ENCODE data around the gene GANAB.
"Not testable (repeated sequence)": the region's sequence is repeated elsewhere in the genome, so short reads cannot be mapped to it uniquely, and the experiment has no call there.

GANAB gene

GRCh38 chr11:62666259-62666926 is 20.0 kb upstream of the GANAB start:
- DNase-seq: no peak

GRCh38 chr11:62665599-62666258 is 19.3 kb upstream of the GANAB start:
- DNase-seq: peak; percentile 51 to 65

- DNase-seq: peak; percentile 95 to 96
These were observed 18.7 kb upstream of the GANAB start, which contains the start of the genes C11orf98 and CSKMT for GRCh38 chr11:62665075-62665598. TSS of gene C11orf98 (minus strand) at chr11:62665210. CDS start at chr11:62665169, 41 bp downstream. TSS of gene CSKMT (plus strand) at chr11:62665312. CDS start at chr11:62665880, 568 bp downstream.

DNA sequence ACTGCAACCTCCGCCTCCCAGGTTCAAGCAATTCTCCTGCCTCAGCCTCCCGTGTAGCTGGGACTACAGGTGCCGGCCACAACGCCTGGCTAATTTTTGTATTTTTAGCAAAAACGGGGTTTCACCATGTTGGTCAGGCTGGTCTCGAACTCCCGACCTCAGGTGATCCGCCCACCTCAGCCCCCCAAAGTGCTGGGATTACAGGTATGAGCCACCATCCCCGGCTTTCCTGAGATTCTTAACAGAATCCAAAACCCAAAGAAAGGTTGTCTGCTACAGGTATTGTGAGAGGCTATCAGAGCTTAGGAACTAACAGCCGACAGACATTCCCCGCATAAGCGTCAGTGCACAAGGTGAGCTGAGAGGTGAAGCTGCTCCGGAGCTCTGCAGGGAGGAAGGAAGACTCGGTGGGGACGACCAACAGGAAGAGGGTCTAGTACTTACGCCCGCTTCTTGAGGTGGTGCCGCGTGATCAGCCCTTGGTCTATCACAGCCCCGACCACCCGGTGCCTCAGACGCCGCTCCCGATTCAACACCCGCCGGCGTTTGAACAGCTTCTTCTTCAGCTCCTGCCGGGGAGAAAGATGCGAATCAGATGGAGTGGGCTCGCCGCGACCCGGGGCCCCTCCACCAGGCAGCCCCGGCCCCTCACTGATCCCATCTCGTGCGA is 18.1 kb upstream of the GANAB start:
- DNase-seq: no peak

DNA sequence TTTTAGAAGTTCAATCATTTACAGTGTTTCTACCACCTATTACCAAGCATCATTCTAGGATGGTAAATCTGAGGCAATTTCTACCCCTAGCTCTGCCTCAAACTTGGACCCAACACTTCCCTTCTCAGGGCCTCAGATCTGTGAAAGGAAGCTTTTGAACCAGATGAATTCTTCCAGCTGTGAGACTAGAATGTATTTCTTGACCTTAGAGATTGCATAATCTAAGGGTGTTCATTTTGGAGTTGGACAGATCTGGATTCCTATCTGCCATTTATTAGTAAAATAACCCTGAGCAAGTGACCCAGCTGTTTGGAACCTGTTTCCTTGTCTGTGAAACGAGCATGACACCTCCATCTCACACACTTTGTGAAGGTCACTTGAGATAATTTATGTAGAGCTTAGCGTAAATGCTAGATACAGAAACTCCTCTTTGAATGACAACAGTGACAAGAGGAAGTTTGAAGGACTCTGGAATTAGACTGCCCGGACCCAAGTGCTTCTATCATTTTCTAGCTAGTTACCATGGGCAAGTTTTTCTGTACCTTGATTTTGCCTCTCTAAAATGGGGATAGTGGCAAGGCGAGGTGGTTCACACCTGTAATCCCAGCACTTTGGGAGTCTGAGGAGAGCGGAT is 10.5 kb upstream of the GANAB start:
- no peak for DNase-seq

GRCh38 chr11:62654297-62654696 is 7.9 kb upstream of the GANAB start:
- DNase-seq: no peak

- DNase-seq: no peak
These were observed 6.0 kb upstream of the GANAB start for GRCh38 chr11:62652161-62653006.

GRCh38 chr11:62650283-62650682 is 3.9 kb upstream of the GANAB start:
- DNase-seq: not testable (repeated sequence)

- no peak for DNase-seq
These were observed 3.1 kb upstream of the GANAB start for GRCh38 chr11:62649486-62649885.

GRCh38 chr11:62648967-62649364 is 2.6 kb upstream of the GANAB start:
- DNase-seq: no peak

DNA sequence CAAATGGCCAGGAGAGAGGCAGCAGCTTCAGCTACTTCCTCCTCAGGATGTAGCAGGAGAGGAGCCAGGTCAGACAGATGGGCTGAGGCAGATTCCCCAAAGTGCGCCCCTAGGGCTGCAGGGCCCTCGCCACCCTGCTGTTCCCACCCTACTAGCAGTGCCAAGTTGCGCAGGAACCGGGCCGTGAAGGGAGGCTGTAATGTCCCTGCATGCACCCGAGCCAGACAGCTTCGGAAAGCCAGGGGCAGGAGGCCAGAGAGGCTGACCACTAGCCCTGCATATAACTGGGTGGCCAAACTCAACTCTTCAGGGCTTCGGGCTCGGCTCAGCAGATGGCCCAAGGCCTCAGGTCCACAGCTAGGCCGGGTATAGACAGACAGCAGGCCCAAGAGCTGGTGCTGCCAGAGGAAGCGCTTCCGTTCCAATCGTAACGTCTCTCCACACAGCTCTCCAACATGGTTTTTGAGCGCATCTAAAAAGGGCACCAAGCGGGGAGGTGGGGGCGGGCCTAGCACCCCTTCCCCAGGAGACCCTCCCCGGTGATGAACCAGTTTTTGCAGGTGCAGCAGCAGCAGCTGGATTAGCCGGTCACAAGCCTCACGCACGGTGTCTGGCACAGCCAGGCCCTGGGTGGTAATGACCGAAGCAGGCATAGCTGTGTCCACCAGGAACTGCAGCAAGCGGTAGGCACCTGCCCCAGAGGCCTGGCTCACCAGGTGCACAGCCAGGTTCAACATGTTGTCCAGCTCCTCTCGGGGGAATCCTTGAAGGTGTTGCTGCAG is 2.0 kb upstream of the GANAB start:
- DNase-seq: no peak

DNA sequence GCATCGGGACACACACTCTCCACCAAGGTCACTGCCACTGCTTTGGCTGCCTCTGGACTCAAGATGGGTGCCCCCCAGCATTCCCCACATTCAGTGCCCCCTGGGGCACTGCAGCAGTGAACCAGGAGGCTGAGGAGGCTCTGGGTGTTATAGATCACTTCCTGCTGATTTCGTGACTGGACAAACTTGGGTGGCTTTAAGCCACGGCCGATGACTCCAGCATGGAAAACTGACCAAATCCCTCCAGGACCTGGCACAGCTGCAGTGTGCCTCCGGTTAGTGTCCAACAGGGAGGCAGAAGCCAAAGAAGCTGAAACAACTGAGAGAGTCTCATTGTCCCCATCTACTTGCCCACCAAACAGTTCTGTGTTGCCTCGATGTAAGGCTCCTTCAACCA is 1.2 kb upstream of the GANAB start:
- DNase-seq: no peak

- DNase-seq: no peak
These were observed 604 bp upstream of the GANAB start for GRCh38 chr11:62646825-62647608.

GRCh38 chr11:62645671-62645945 is 805 bp downstream of the GANAB start:
- DNase-seq: peak in 1 of 2 donors; percentile 11

DNA sequence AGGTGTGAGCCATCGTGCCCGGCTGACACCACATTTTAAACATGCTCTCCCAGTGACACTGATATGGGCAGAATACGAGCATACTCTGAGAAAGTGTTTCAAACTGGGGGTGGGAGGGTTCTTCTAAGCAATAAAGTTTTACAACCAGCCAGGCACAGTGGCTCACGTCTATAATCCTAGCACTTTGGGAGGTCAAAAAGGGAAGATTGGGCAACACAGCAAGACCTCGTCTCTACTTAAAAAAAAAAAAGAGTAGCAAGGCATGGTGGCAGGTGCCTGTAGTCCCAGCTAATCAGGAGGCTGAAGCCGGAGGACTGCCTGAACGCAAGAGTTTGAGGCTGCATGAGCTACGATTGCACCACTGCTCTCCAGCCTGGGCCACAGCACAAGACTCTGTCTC is 2.2 kb downstream of the GANAB start:
- no peak for DNase-seq

- no peak for DNase-seq
These were observed 13.9 kb downstream of the GANAB start for GRCh38 chr11:62632492-62632891.

DNA sequence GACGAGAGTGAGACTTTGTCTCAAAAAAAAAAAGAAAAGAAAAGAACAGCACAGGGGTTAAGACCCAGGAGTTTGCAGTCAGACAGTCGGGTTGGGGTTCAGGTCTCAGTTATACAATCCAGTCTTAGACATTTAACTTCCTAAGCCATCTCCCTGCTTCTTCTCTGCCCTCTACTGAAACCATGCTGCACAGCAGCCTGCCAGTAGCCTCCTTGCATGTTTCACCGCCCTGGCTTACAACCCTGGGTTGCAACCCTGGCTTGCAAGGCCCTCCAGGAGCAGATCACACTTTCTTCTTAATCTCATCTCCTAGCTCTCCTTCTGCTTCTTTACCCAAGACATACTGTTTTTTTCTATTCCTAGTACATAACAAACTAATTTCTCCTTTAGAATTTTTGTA is 18.7 kb downstream of the GANAB start:
- DNase-seq: peak in 1 of 2 donors; percentile 16

DNA sequence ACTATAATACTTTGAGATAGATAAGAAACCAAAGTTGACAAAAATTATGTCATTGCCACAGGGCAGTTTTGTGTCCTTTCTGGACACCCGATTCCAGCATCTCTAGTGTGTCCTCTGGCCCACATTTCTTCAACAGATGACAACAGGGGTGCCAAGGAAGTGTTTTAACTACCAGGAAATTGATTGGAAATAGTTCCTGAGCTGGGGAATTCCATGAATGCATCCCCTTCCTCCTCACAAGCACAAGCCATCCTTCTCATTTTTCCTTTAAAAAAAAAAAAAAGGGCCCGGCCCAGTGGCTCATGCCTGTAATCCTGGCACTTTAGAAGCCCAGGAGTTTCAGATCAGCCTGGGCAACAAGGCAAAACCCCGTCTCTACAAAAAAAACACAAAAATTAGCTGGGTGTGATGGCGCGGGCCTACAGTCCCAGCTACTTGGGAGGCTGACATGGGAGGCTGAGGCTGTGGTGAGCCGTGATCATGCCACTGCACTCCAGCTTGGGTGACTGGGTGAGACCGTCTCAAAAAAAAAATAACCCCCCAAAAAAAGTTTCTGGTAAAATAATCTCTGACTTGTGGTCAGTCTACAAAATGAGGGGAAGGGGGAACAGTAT is 23.8 kb downstream of the GANAB start:
- no peak for DNase-seq

- peak; percentile 99 for DNase-seq
These were observed 24.6 kb downstream of the GANAB start, which contains the start of gene B3GAT3 for GRCh38 chr11:62621567-62622470. TSS of gene B3GAT3 (minus strand) at chr11:62621986. CDS start at chr11:62621947, 39 bp downstream.
